ENCODE results near the gene KCNIP4. TPM values are rescaled to one million over a fixed set of nuclear protein-coding genes. Genes with fewer than 3 reads are reported as not detected.

KCNIP4 gene
- total RNA-seq, 1 donor: 1.7 TPM

GRCh38 chr4:21347142-21347541 lies 601.4 kb downstream of the KCNIP4 start:
- TF ChIP-seq CTCF (IDR thresholded peaks at IDR 0.05; ENCODE audit: insufficient read depth, low read length): no peak
- DNase-seq (ENCODE audit: low read depth): no peak
- H3K4me3 ChIP-seq (ENCODE audit: low read depth, low read length): no peak overlapping the region

- TF ChIP-seq CTCF (IDR thresholded peaks at IDR 0.05; ENCODE audit: insufficient read depth, low read length): no peak
- no peak for DNase-seq (ENCODE audit: low read depth)
Measured at GRCh38 chr4:21327976-21328700, 620.4 kb downstream of the KCNIP4 start.

GRCh38 chr4:21320034-21320433 lies 628.5 kb downstream of the KCNIP4 start:
- no peak overlapping the region for H3K4me3 ChIP-seq (ENCODE audit: low read depth, low read length)
- no peak for TF ChIP-seq CTCF (IDR thresholded peaks at IDR 0.05; ENCODE audit: insufficient read depth, low read length)
- DNase-seq (ENCODE audit: low read depth): no peak

More at GRCh38 chr4:21327976-21328700, 620.4 kb downstream of the KCNIP4 start:
- H3K4me3 ChIP-seq (ENCODE audit: low read depth, low read length): no peak overlapping the region

GRCh38 chr4:21307709-21308108 lies 640.9 kb downstream of the KCNIP4 start:
- TF ChIP-seq CTCF (IDR thresholded peaks at IDR 0.05; ENCODE audit: insufficient read depth, low read length): no peak

GRCh38 chr4:21304540-21304887 lies 644.1 kb downstream of the KCNIP4 start:
- TF ChIP-seq CTCF (IDR thresholded peaks at IDR 0.05; ENCODE audit: insufficient read depth, low read length): no peak
- no peak for DNase-seq (ENCODE audit: low read depth)
- H3K4me3 ChIP-seq (ENCODE audit: low read depth, low read length): no peak overlapping the region

More at GRCh38 chr4:21307709-21308108, 640.9 kb downstream of the KCNIP4 start:
- no peak overlapping the region for H3K4me3 ChIP-seq (ENCODE audit: low read depth, low read length)
- DNase-seq (ENCODE audit: low read depth): no peak

GRCh38 chr4:21290562-21290961 lies 658.0 kb downstream of the KCNIP4 start:
- no peak overlapping the region for H3K4me3 ChIP-seq (ENCODE audit: low read depth, low read length)
- DNase-seq (ENCODE audit: low read depth): no peak
- no peak for TF ChIP-seq CTCF (IDR thresholded peaks at IDR 0.05; ENCODE audit: insufficient read depth, low read length)

- TF ChIP-seq CTCF (IDR thresholded peaks at IDR 0.05; ENCODE audit: insufficient read depth, low read length): no peak
- no peak for DNase-seq (ENCODE audit: low read depth)
- no peak overlapping the region for H3K4me3 ChIP-seq (ENCODE audit: low read depth, low read length)
Measured at GRCh38 chr4:21276046-21276445, 672.5 kb downstream of the KCNIP4 start.
